GM13977 (cell line): ENCODE results near the gene CADPS.

Experiments
- DNase-seq: peaks from one replicate; pipeline ENCODE4 v3.0.0; 2012; ENCODE audit warnings: low spot score
- in situ Hi-C: fragments of 300-500 bp; cut with MboI; formaldehyde crosslinking; loops from one replicate; pipeline ENCODE4 v1.12.0; 2022; ENCODE audit warnings: low sequenced_read_pairs, low pct_unique_long_range_greater_than_20kb, mixed read lengths, inconsistent platforms; ENCODE audit not compliant: unreplicated experiment
- TF ChIP-seq, protein P1 (sequence below): IDR thresholded peaks from 2 replicates; pipeline ENCODE4 v1.5.1; 2012; ENCODE audit warnings: mild to moderate bottlenecking, control low read depth; ENCODE audit not compliant: insufficient read depth; ENCODE audit errors: extremely low read depth, missing control alignments

CADPS gene

DNA sequence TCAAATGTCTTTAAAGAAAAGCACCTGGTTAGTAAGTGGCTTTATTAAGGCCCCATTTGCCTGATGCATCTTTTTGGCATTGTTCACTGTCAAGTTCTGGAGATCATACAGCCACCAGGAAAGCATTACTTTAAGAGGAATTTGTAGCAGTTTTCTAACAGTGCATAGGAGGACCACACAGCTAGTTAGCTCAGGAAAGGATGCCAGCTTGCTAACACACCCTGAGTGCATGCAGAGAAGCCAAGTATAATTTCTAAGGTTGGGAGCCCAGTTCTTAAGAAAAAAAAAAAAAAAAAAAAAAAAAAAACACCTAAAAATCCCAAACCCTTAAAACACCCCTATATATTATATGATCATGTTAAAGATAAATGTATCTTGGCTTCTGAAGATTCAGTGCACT is 399.9 kb downstream of the CADPS start:
- in situ Hi-C loops: no loop called here
- TF ChIP-seq, protein P1, sequence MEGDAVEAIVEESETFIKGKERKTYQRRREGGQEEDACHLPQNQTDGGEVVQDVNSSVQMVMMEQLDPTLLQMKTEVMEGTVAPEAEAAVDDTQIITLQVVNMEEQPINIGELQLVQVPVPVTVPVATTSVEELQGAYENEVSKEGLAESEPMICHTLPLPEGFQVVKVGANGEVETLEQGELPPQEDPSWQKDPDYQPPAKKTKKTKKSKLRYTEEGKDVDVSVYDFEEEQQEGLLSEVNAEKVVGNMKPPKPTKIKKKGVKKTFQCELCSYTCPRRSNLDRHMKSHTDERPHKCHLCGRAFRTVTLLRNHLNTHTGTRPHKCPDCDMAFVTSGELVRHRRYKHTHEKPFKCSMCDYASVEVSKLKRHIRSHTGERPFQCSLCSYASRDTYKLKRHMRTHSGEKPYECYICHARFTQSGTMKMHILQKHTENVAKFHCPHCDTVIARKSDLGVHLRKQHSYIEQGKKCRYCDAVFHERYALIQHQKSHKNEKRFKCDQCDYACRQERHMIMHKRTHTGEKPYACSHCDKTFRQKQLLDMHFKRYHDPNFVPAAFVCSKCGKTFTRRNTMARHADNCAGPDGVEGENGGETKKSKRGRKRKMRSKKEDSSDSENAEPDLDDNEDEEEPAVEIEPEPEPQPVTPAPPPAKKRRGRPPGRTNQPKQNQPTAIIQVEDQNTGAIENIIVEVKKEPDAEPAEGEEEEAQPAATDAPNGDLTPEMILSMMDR: no peak
- DNase-seq: no peak

DNA sequence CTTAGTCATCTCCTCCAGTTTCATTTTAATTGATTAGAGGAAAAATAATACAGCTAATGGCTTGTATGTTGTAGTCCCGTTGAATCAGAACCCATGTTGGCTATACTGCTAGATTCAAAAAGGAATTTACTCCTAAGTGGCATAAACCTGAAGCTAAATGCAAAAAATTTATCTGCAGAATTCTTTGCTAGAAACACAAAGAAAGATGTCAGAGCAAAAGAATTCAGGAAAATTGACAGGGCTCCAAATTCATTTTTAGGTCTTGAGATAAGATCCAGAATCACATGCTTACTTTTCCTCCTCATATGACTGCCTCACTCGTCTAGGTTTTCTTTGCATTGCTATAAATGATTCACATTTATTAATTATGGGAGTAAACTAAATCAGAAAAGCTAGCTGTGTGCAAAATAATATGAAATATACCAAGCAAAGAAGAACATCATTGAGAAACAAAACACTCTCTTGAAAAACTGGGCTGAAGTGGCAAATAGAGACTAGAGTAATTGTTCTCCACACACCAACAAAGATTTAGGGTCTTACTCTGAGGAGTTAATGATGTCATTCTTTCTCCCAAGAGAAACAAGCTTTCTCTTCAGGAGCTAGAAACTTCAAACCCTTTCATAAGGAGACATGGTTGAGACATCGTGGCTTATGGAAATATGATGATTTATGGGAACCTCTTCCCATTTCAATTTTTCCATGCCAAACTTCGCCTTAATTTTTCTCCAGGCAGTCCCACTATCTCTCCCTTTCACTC is 407.1 kb downstream of the CADPS start:
- TF ChIP-seq, protein P1: no peak
- no peak for DNase-seq
- in situ Hi-C loops: no loop called here

DNA sequence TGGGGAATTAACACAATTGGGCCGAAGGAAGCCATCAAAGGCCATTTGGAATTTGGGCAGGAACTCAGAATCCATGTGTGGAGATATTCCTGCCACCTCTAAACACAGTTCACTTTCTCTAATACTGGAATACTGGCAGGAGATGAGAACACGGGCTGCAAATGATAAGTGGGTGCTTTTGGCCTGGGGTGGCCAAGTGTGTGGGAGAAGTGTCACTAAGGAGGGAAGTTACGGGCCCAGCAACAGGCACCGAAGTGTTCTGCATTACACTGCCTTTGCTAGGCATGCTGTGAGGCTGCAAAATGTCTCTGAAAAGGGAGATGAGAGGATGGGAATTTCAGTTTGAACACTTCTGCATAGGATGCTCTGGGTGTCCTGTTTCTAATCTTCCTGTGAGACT is 412.4 kb downstream of the CADPS start:
- DNase-seq: no peak
- in situ Hi-C loops: no loop called here
- TF ChIP-seq, protein P1: no peak

DNA sequence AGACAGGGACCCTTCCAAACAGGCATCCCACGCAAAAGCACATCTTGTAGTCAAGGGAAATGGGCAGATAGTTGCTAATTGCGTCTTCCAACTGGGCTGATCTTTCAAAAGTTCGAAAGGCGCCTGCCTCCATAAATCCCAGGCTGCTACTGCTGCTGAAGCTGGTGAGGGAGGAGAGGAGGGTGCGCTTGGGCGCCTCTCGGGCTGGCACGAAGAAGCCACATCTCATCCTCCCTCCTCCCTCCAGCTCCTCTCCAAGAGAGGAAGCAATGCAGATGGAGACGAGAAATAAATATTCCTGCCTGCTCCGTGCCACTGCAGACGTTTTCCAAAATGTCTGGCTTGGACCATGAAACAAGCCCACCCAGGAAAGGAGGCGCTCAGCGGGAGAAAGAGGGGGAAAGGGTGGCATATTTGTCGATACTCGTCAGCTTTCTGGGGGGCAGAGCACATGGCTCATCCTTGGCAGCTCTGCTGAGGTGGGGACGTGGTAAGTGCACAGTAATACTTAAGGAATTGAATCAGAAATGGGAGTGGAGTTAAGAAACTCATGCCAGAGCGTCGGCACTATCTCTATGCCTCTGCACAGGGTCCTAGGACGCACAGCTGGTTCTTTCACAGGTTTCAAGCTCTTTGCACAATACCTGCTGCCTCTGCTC is 413.0 kb downstream of the CADPS start:
- no peak for DNase-seq
- TF ChIP-seq, protein P1: no peak
- in situ Hi-C loops: no loop called here

DNA sequence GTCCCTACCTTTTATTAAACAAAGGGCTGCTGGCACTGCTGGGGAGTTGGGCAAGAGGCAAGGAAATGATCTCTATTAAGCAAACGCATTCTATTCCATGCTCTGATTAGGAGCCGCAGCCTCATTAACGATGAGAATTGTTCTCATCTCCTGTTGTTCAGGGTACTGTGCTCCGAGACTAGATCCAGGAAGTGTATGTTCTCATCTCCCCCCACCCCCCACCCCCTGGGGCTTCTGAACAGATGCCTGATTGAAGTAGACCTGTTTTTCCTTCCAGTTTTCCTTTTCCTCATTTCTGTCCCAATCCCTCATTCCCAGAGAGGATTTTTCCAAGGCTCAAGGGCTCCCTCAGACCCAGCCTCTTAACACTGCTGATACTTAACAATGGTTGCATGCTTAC is 420.3 kb downstream of the CADPS start:
- DNase-seq: no peak
- in situ Hi-C loops: no loop called here
- TF ChIP-seq, protein P1: no peak

DNA sequence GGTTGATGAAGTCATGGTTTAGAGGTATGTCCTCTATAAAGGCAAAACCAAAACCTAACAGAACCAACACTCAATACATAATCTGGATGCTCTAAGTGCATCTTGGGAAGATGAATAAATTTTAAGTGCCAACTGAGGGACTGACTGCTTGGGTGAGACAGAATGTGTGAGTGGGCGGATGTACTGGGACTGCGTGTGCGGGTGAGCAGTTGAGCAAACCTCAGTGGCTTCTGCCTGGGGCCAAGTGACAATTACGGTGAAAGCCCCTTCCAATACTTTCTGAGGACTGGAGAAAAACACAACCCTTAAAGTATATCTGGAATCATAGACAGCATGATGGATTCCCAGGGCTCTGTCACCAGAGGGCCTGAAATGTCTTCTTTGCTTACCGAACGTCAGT is 421.8 kb downstream of the CADPS start:
- DNase-seq: no peak
- in situ Hi-C loops: no loop called here
- TF ChIP-seq, protein P1: no peak
